Stimulated activated CD4-positive, alpha-beta T cell treated with anti-CD3 and anti-CD28 coated beads, Interleukin-1b, Interleukin-23, amount 100 ng/mL, for 24 hours (primary cell): Measurements from ENCODE around the gene CDCA8.
A peak's percentile ranks its signal among the peaks of the same experiment; 100 is the strongest.
"Not testable (repeated sequence)": the region's sequence is repeated elsewhere in the genome, so short reads cannot be mapped to it uniquely, and the experiment has no call there.

Experiments
- DNase-seq, 4 experiments: peaks; one replicate each; pipeline ENCODE4 v3.0.0-alpha.2; 2020; ENCODE audit warnings: low read depth in 4 of 4, low spot score in 1 of 4

Gene CDCA8

DNA sequence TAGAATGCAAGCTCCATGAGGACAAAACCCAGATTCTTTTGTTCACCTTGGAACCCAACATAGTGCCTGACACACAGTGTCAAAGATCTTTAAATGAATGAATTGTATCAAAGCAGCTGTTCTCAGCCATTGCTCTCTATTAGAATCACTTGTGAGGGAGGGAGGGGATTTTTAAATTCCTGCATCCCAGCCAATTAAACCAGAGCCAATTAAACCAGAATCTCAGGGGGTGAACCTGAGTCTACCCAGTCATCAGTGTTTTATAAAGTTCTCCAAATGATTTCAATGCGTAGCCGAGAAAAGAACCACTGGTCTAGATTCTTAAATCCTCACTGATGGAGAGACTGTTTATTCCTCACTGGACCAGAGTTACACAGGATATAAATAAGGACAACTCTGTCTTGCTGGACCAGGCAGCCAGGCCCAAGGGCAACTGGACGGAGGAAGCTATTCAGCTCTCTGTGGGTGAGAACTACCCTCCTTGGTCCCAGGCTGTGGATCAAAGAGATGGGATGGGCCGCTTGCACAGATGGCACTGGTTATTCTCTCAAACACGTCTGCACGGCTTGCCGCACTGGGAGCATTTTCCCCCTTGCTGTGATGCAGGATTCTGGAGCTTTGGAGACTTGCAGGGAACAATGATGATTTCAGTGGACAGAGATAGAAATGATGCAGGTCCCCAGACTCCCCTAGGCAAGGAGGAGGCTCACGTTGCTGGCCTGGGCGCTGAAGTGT lies 20.0 kb upstream of the CDCA8 start:
- DNase-seq, result no peak

DNA sequence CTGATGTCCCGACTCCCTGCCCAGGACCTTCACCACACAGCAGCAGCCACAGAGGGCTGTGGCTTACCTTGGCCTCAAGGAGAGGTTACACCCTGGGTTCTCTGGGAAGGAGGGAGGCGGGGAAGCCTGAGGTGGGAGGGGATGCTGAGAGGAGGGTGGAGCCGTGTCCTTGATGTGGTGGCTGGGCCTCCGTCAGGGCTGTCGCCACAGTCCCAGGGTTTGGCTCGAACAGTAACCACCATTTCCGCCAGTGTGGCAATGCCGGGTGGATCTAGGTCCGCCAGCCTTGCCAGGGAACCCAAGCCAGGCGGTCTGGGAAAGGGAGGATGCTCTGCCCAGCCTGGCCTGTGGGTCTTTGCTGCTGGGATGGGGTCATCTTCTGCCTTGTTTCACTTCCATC lies 18.4 kb upstream of the CDCA8 start:
- peak in 2 of 4 experiments; percentile 20 to 65 for DNase-seq

DNA sequence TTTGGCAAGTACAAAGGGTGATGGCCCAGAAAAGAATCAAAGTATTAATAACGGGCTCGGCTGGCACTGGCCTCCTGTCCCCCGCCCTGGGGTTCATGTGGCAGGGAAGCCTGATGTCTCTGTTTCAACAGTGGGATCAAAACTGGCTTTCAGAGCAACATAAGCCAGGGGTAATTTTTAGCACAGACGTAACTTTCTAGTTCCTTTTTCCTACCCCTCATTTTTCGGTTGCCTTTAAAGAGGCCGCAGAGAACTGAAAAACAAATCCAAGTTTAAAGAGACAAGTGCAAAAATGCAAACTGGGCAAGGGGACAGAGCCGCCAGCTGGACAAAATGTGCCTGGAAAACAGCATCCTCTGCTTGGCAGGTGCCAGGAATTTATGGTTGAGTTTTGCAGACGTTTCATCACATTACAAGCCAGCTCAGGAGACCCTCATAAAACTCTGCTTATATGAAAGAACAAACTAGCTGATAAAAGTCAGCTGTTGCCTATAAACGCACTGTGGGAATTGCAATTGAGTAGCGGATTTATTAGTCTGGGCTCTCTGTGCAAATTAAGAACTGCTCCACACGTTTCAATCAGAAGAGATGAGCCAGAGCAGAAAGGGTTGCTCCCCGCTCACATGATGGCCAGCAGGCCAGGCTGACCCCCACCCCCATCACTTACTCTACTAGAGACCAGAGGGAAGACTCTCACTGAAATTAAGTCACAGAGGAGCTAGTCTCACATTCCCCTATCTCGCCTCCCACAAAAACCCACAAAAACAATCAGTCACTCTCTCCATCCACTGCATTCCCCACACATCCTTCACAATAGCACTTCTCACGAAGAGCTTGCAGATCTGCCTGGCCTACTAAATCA lies 15.8 kb upstream of the CDCA8 start:
- DNase-seq, result no peak

DNA sequence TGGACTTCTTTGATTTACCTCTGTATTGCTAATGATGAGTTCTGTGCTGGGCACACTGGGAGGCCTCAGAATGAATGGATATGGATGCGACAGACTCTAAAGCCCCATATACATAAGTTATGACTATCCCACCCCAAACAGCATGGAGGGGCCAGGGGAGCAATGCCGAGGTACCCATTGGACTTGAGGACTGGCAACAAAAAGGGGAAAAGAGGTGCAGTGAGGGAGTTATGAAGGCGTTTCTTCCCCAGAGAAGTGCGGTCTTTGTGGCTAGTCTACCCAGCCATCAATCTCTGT lies 15.2 kb upstream of the CDCA8 start:
- no peak for DNase-seq

DNA sequence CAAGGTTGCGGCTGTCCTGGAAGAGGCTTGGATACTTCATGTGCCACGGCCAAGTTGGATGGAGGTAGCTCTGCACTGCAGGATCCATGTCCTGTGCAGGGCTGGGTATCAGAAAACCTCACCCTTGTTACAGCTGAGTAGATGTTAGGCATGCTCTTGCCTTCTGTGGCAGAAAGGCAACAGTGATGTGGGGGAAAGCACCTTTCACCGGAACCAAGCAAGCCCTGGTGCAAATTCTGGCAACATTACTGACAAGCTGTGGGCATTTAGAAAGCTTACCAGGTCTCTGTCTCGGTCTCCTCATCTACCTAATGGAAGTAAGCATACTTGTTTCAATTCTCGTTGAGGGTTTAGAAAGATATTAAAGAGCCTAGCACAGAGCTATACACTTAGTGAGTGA lies 14.5 kb upstream of the CDCA8 start:
- no peak for DNase-seq

DNA sequence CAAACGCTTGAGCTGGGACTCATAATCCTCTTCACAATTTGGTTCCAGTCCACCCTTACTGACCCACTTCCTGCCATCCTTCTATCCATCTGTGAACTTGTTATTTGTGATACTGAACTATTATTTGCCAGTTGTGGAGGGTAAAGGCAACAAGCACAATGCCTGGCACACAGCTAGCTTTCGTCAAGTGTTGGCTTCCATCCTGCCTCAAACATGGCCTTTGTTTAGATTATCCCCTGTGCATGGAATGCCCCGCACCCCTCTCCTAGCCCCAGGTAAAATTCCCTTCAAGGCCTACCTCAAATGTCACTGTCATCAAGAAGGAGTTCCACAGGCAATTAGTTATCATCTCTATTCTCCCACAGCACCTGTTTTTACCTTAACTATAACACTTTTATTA lies 11.4 kb upstream of the CDCA8 start:
- no peak for DNase-seq

DNA sequence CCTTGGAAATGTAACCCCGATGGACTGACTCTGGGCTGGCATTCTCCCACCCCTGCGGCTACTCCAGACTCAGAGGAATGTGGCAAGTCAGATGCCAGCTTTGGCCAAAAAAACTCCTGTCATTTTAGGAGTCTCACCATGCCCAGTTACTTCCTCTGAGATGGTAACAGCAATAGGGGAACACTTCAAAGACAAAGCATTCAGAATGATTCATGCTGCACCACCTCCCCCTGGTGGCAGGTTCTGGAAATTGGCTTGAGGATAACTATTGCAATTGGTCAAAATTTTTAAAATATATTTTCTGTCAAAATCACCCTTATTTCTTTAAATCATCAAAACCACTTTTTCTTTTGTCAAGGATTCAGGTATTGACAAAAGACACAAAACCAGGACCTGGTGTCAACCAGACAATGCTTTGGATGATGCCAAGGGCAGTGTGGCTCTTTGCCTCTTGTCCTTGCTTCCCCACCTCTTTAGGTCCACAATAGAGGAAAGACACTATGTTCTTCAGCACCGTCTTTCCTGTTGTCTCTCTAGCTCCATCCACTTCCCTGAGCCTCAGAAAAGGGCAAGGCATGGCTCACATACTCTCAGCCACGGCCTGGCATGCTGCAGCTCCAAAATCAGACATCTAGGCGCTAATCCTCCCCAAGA lies 9.9 kb upstream of the CDCA8 start:
- peak; percentile 59 to 69 (median 59) for DNase-seq

DNA sequence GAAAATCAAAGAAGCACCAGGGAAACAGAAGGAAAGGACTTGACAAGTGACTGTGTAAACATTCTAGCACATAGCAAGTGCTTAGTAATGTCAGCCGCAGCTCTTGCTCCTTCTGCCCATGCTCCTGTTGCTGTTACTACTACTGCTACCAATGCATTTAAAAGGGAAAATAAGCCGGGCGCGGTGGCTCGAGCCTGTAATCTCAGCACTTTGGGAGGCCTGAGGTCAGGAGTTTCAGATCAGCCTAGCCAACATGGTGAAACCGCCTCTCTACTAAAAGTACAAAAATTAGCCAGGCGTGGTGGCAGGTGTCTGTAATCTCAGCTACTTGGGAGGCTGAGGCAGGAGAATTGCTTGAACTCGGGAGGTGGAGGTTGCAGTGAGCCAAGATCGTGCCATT lies 8.1 kb upstream of the CDCA8 start:
- DNase-seq, result not testable (repeated sequence)

DNA sequence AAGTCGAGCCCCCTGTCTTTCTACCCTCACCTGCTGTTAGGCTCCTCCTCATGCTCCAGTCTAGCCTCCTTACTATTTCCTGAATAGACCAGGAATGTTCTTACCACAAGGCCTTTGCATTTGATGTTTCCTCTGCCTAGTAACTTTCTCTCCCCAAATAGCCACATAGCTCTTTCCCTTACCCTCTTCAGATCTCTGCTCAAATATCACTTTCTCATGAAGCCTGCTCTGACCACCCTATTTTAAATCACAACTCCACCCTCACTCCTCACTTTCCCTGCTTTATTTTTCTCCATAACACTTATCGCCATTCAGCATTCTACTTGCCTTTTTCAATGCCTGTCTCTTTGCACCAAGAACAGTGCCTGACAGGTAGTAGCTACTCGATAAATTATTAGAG lies 6.6 kb upstream of the CDCA8 start:
- DNase-seq, result no peak

DNA sequence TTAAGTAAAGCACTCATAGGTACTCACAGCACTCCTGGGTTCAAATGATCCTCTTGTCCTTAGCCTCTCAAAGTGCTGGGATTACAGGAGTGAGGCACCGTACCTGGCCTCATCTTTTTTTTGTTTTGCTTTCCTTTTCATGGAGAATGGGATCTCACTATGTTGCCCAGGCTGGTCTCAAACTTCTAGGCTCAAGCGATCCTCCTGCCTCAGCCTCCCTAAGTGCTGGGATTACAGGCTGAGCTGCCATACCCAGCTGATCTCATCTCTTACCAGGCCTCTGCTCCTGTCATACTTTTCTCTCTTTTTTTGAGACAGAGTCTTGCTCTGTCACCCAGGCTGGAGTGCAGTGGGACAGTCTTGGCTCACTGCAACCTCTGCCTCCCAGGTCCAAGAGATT lies 4.6 kb upstream of the CDCA8 start:
- DNase-seq, result not testable (repeated sequence)

DNA sequence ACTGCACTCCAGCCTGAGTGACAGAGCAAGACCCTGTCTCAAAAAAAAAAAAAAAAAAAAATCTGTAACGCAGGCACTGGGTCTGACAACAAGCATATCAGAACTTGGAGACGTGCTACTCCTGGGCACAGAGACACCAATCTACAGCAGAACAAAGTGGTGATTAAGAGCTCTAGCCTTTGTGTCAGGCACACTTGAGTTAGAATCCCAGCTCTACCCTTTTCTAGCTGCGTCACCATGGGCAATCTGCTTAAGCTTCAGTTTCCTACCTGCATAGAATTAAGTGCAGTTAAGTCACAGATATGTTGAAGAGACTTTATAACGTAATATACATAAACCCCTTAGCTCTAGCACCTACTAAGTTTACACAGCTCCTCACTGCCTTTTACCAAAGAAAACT lies 3.4 kb upstream of the CDCA8 start:
- DNase-seq, result no peak

DNA sequence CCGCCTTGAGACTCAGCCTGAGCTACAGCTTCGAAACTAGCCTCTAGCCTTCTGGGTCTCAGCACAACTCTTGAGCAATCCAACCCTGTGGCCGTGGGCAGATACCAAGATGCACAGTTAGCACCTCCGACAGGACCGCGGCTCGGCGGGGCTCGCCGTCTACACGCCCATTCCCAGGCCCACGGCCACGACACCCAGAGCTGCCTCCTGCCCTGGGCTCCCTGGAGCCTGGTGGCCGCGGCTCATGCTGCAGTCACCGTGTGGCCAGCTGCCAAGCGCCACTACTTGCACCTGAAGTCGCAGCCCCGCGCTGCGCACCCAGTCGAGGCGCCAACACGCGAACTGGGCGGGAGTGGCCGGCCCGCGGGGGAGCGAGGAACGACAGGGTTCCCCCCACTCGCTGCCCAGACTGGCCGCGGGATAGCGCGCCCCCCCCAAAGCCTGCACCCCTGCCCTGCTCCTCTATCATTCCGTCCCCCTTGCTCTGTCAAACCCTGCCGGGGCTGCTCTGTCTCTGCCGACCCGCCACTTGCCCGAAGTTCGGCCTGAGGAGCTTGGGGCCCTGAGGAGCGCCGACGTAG lies 729 bp upstream of the CDCA8 start:
- DNase-seq, result peak in 1 of 4 experiments; percentile 1

DNA sequence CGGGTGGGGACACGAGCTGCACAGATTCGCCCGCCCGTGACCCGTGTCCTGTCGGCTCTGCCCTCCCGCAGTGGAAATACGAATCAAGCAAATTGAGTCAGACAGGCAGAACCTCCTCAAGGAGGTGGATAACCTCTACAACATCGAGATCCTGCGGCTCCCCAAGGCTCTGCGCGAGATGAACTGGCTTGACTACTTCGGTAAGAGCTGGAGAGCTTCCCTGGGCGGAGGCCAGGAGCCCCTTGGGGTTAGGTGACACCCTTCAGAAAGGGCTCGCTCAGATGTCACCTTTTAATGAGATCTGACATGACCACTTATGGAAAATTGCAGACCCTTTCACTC lies 489 bp downstream of the CDCA8 start:
- DNase-seq, result no peak

DNA sequence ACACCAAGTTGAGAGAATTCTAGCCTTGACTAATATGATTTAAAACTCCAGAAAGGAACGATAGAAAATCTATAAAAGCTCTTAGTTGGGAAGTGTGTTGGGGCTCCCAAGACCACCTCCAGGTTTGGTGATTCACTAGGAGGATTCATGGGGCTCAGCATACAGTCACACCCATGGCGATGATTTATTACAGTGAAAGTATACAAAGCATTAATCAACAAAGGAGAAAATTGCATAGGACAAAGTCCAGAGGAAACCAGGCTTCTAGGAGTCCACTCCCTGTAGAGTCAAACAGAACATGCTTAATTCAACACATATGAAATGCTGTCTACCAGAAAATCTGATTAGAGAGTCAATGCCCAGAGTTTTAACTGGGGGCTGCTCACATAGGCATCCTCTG lies 4.8 kb downstream of the CDCA8 start:
- no peak for DNase-seq

DNA sequence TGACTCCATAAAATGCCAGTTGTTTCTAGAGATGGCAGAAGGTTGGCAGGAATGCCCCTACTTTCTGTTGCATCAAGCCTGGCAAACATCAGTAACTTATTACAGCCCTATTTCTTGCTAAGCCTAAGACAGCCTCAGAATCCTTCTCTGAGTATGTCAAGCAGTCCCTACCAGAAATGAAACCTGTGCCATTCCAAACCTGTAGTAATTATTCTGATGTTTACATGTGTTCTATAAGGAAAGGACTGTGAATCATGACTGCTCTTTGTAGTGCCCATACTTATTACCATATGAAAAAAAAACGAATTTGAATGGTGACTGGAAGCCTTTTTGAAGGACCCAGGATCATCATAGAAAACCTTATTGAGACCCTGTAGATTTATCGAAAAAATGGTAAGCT lies 5.4 kb downstream of the CDCA8 start:
- no peak for DNase-seq

DNA sequence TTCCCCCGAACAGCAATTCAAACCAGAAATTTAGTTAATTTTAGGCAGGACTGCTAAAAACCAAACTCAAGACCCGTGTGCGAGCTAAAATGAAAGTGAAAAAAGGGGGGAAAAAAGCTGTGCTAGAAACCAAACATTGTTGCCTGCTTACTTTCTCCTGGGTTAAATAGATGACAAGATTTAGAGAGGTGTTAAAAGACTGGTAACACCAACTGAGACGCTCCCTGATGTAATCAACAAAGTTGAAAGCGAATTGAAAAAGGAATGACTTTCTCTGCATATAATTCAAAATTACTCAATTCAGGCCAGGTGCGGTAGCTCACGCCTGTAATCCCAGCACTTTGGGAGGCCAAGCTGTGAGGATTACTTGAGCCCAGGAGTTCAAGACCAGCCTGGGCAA lies 6.8 kb downstream of the CDCA8 start:
- no peak for DNase-seq

DNA sequence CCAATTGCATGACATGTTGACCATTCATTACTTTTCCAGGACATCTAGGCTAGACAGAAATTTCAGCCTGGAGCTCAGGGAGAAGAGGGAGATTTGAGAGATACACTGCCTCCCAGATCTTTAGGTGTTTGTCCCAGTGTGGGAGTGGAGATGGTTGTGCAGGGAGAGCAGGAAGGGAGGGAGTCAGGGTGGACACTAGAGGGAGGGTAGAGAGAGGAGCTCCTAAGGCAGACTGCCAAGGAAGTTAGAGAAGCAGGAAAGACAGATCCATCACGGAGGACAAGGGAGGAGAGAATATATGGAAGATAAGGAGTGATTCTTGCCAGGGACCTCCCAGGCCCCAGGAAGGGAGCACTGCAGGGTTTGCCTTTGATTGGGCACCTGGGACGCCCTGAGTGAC lies 8.7 kb downstream of the CDCA8 start:
- DNase-seq, result no peak

DNA sequence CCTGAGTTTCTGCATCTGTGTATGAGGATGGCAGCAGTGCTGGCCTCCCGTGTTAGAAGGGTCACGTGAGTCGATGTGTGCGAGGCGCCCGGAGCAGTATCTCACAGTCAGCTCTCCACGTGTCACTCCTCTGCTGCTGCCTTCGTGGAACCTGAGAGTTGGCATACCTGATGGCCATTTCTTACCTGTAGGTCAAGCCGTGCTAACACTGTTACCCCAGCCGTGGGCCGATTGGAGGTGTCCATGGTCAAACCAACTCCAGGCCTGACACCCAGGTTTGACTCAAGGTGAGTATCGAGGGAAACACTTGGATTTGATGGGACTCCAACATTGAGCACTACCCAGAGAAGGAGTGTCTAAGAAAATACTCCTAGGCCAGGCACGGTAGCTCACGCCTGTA lies 10.7 kb downstream of the CDCA8 start:
- DNase-seq, result no peak

DNA sequence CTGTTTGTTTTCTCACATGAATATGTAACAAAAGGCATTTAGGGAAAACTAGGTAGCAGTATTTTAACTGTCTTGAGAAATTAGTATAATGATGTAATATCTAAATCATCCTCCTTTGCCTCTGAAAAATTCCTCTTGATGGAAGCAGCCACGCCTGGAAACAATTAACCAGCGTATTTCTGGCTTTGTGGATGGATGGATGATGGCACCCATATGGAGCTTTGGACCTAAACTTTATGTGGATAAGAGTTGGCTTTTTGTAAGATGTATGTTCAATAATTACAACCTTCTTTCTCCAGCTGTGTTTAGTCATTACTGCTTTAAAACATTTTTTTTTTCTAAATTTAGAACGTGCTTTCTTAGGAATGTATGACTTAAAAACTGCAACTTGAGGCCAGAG lies 12.7 kb downstream of the CDCA8 start:
- DNase-seq, result no peak

DNA sequence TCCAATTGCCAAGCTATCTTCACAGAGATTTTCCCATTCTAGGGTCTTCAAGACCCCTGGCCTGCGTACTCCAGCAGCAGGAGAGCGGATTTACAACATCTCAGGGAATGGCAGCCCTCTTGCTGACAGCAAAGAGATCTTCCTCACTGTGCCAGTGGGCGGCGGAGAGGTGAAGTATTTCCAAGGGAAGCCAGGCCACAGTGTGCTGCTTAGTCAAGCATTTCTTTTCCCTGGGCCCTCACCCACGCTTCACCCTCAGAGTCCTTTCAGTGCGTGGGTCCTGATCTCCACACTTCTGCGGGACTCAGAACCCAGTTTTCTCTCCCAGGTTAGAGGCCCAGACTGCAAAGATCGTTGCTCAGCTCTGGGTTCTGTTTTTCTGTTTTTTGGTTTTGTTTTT lies 13.1 kb downstream of the CDCA8 start:
- DNase-seq, result no peak

DNA sequence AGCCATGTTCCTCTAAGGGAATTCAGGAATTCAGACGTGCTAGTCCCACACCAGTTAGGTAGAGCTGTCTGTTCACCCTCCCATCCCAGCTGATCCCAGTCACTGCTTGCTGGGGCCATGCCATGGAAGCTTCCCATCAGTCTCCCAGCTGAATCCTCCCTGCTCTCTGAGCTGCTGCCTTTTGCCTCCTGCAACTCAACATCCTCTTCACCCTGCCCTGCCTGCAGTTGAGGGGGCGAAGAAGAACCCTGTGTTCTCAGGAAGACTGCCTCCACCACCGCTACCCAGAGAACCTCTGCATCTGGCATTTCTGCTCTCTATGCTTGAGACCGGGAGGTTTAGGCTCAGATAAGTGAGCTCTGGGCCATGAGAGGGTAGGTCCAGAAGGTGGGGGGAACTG lies 16.2 kb downstream of the CDCA8 start:
- DNase-seq, result no peak

DNA sequence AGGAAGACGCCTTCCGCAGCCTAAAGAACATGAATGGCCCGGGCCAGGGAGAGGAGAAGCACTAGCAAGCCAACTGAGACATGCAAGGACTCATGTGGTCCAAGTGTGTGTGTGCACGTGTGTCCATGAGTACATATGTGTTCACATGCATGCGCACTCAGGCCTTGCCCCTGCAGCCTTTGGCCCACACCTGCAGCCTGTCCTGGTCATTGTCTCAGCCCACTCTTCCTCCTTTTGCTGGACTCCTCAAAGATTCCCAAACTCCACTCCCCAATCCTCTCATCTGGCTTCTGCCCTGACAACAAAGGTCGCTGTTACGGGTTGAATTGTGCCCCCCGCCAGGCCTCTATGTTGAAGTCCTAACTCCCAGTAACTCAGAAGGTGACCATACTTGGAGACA lies 21.9 kb downstream of the CDCA8 start:
- DNase-seq, result no peak
